Ureter (tissue), 1 donor: ENCODE data around the gene HAO1. TPM values are rescaled to one million over a fixed set of nuclear protein-coding genes. Genes with fewer than 3 reads are reported as not detected.
A peak's percentile ranks its signal among the peaks of the same experiment; 100 is the strongest.
"Not testable (repeated sequence)": the region's sequence is repeated elsewhere in the genome, so short reads cannot be mapped to it uniquely, and the experiment has no call there.

Experiments used
- DNase-seq: peaks from one replicate; pipeline ENCODE4 v3.0.0-alpha.2; 2020; ENCODE audit warnings: low spot score
- total RNA-seq: library from RNA; stranded (reverse); gene quantifications from one replicate; pipeline ENCODE4 v1.2.4, GENCODE V29; 2023
- donor health status: DM: yes; HTN: yes; CAD: no.

The HAO1 gene
- total RNA-seq, 1 donor from 2014 or later = not detected

DNA sequence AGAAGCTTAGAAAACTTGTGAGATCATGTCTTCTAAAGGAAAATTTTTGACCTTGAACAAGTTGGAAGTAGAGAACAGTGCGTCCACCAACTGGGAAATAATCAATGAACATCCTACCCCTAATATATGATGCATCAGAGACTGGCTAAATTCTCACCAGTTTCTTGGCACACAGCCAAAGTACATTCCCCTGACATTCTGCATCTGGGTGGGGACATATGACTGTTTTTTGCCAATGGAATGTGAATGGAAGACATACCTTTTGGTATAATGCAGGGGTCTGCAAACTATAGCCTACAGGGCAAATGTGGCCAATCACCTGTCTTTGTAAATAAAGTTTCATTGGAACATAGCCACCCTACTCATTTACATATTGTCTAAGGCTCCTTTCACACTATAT, 84.7 kb downstream of the HAO1 start:
- no peak for DNase-seq

DNA sequence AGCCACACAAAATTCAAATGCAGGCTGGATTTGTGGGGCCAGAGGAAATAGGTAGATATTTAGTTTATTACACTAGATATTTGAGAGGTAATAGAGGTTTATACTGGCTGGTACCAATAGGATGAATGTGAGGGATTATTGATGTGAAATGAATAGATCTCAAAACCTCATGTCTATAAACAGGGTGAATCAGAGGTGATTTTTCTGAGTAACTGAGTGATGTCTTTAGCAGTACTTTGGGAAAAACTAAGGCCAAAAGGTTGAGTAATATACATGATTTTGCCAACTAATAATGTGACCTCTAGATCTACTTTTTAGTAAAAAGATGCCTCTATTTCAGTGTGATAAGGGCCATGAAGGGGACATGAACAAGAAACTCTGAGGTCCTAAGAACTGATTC, 86.8 kb downstream of the HAO1 start:
- no peak for DNase-seq

DNA sequence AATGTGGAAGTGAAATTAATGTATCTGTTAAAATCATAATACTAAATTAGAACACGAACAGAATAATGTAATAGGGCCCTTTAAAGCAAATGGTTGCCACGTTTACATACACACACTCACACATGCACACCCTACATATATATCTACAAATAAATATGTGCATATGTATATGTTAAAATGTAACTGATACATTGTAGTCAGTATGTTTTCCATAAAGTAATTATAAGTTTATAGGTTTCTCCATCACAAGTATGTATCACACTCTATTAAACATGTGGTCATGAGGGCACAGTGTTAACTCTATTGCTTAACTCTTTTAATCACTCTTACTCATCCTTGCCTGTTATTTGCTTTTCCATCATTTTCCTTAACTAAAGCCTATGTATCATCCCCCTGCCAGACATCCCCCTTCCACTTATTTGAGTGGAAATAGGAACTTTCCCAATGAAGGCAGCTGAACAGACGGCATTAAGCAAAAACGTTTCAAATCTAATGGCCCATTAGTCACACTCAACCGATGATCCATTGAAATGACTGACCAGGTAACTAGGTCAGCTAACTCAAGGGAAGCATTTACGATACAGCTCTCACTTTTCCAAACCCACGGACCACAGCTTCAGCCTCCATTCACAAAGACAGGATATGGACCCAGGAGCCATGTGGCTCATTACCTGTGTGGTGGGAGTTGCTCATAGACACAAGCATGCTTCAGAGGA, 89.3 kb downstream of the HAO1 start:
- DNase-seq = no peak

DNA sequence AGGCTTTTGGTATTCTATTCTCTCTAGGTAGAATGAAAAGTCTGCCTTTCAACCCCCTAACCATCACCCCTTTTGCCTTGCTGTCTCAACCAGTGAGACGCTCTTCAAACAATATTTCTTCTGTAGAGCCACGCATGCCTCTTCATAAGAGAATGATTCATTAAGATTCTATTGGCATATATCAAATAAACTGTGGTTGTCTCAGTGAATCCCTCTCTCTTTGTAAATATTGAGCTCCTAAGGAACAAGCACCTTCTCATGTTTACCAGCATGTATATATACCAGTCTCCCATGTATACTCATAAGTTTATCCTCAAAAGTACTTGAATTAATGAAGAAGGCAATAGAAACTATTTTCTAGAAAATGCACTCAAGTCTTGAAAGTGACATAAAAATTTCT, 90.6 kb downstream of the HAO1 start:
- DNase-seq = no peak

DNA sequence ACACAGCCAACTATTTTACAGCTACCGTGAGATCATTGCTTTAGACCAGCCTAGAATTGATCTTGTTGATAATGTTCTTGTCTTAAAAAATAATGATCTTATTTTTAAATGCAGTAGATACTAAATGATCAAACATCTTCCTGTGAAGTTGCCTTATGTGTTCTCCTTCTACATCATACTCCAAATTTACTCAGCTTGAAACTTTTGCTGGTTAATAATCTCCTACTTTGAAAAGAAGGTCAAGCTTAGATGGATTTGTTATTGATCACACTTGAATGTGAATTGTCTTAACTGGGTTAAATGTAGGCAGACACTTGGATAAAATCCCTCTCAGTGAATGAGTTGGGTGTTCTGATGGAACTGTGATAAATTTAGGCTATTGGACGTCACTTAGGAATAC, 91.9 kb downstream of the HAO1 start:
- no peak for DNase-seq

DNA sequence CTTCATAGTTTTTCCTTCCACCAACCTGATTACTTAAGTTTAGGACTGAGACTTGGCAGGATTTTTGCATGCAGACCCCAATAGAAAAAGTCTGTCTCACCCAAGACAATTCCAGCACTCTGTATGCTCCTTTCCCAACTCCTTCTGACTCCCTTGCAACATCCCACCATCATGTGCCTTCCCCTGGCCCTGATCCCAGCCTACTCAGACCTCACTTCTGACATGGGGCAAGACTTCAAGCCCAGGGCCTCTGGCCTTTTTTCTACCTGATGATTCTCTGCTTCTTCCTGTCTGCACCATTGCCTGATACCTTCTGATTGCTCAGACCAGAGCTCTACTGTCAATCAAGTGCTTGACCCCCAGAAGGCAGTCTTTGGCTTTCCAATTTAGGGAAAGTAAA, 96.6 kb downstream of the HAO1 start:
- DNase-seq = no peak

DNA sequence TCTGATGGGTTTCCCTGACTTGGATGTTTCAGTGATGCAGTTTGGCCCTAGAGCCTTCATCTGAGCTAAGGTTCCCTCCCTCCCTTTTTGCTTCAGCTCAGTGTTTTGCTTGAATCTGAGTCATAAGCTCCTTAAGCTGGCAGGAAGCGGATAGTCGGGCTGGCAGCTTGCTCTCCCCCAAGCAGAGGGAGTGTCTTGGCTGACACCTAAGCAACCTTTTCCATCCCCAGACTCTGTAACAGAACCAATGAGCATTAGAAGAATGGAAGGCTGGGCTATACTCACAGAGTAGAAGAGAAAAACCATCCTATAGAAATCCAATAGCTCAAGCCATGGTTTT, 98.3 kb downstream of the HAO1 start:
- peak; percentile 46 for DNase-seq

DNA sequence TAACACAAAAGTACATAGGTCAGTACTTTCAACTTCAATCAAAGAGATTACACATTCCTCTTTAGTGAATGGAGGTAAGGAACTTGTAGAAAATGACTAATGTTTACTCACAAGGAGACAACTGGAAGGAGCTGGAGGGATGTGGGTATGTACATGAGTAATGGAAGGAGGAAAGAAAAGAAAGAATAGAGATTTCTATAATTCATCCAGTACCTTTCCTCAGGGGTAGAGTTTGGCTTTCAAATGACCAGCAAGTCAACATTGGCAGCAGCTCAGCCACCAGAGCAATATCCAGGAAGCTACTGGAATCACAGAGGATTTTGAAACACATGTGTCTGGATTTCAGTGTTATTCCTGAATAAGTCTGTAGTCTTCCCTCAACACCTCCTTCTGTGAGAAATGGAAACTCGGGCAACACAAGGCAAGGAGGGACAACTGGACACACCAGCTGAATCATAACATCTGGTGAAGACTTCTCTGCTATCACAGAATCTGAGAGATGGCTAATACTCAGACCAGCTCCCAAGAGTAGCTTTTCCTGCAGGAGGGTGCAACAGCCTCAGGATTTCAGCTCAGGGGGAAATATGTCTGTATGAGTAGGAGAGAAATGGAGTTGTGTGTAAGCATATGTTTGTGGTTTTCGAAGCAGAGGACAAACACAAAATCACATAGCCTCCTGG, 98.8 kb downstream of the HAO1 start:
- no peak for DNase-seq

DNA sequence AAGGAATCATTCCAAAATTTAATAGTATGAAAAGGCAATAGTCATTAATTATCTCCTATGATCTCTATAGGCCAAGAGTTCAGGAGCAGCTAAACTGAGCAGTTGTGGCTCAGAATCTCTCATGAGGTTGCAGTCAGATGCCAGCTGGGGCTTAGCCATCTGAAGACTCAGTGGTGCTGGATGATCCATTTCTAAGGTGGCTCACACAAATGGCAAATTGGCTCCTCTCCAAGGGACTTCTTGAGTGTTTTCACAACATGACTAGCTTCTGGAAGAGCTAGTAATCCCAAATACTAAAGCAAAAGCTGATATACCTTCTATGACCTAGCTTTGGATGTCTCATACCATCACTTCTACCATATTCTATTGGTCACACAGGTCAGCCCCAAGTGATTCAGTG, 104.2 kb downstream of the HAO1 start:
- DNase-seq = no peak

DNA sequence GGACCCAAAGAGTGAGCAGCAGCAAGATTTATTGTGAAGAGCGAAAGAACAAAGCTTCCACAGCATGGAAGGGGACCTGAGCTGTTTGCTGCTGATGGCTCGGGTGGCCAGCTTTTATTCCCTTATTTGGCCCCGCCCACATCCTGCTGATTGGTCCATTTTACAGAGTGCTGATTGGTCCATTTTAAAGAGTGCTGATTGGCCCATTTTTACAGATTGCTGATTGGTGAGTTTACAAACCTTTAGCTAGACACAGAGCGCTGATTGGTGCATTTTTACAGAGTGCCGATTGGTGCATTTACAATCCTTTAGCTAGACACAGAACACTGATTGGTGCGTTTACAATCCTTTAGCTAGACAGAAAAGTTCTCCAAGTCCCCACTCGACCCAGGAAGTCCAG, 105.8 kb downstream of the HAO1 start:
- DNase-seq = not testable (repeated sequence)

Other genes with a start within 250 kb of the HAO1 start
- 51.6 TPM for gene TMX4, start 79.3 kb upstream of the HAO1 start, total RNA-seq
- 48.3 TPM for gene PLCB1, start 191.8 kb upstream of the HAO1 start, total RNA-seq